ENCODE measurements around the gene FGFBP3. TPM values are rescaled to one million over a fixed set of nuclear protein-coding genes. Genes with fewer than 3 reads are reported as not detected.

FGFBP3 gene
- total and polyA plus RNA-seq, 10 donors: 0.59 to 2.0 (median 1.1) TPM

DNA sequence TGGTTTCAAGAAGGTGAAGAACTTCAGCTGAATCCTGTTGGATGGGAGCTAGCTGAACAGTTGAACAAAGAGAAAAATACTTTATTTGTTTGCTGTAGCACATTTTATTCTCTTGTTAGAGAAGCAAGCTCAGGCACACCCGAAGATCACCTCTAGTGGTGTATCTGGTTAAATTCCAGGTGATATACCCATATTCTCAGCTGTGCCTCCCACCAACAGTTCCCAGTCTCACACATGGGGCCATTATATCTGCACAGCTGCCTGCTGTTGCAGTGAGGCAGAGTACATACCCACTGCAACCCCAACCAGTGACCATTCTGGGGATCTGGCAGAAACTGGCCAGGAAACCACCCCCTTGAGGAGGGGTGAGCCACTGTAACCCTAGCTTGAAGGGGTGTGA is 23.5 kb upstream of the FGFBP3 start:
- no peak for DNase-seq
- Histone ChIP-seq H3K9me3 (no peaks in the 10 kb centered on the region), H3K4me3 (no peak overlapping the region), H3K27ac (no peak overlapping the region), H3K4me1 (peaks cover 15 to 73% (median 40%) of the 10 kb centered on the region in 6 donors), H3K27me3 (replicated peaks in 1 of 7) (no peaks in the 10 kb centered on the region), H3K36me3 (peaks cover 0 to 55% (median 19%) of the 10 kb centered on the region in 6 donors)
- WGBS, 5 donors: 97 to 100% (median 100%) methylated on average over 1 of the region's 1 CpG
- TF ChIP-seq, protein P1, sequence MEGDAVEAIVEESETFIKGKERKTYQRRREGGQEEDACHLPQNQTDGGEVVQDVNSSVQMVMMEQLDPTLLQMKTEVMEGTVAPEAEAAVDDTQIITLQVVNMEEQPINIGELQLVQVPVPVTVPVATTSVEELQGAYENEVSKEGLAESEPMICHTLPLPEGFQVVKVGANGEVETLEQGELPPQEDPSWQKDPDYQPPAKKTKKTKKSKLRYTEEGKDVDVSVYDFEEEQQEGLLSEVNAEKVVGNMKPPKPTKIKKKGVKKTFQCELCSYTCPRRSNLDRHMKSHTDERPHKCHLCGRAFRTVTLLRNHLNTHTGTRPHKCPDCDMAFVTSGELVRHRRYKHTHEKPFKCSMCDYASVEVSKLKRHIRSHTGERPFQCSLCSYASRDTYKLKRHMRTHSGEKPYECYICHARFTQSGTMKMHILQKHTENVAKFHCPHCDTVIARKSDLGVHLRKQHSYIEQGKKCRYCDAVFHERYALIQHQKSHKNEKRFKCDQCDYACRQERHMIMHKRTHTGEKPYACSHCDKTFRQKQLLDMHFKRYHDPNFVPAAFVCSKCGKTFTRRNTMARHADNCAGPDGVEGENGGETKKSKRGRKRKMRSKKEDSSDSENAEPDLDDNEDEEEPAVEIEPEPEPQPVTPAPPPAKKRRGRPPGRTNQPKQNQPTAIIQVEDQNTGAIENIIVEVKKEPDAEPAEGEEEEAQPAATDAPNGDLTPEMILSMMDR (IDR thresholded peaks at IDR 0.05 in 8 of 11, conservative IDR thresholded peaks at IDR 0.05 in 3 of 11): no peak
- no peak for TF ChIP-seq POLR2A (IDR thresholded peaks at IDR 0.05)
- no peak for TF ChIP-seq POLR2AphosphoS5 (IDR thresholded peaks at IDR 0.05)
- intact Hi-C loops (cut with DNase I; ENCODE audit: low total_unique reads): no loop called here

DNA sequence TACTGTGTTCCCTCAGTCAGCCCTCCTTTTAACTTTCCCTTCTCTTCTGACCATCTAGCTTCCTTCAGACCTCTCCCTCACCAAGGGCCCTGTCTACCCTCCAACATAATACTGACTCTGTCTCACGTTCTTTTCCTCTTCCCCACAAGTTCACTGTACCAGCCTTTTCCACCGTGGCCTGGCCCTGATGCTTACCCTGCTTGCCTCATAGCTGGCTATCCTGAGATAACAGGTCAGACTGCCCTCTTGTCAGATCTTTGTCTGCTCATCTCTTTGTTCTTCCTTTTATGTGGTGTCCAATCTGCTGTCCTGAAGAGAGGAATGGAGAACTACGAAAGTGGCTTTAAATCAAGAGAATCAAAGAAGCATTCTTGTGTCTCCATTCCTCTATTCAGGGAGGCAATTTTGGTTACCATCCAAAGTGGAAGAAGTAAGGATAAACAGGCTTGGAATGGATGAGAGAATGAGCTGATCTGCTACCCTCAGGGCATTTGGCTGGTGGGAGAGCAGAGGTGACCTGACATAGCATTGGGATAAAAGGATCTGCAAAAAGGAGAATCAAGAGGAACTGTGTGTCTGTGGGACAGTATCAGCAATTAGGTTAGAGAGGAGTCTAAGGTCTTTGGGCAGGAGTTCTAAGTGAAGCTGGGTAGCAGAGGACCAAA is 22.4 kb upstream of the FGFBP3 start:
- peaks cover 15 to 79% (median 47%) of the 10 kb centered on the region in 6 donors for H3K4me1 ChIP-seq
- H3K4me3 ChIP-seq: no peak overlapping the region
- H3K36me3 ChIP-seq: peaks cover 0 to 44% (median 13%) of the 10 kb centered on the region in 6 donors
- intact Hi-C loops (cut with DNase I; ENCODE audit: low total_unique reads): no loop called here
- 61 to 79% (median 68%) methylated on average over 3 of the region's 3 CpGs for WGBS, 5 donors
- H3K9me3 ChIP-seq: no peaks in the 10 kb centered on the region
- DNase-seq: no peak
- H3K27me3 ChIP-seq (replicated peaks in 1 of 7): no peaks in the 10 kb centered on the region
- no peak overlapping the region for H3K27ac ChIP-seq
- TF ChIP-seq POLR2AphosphoS5 (IDR thresholded peaks at IDR 0.05) (no peak), POLR2A (IDR thresholded peaks at IDR 0.05) (no peak)
- TF ChIP-seq, protein P1 (IDR thresholded peaks at IDR 0.05 in 8 of 11, conservative IDR thresholded peaks at IDR 0.05 in 3 of 11): no peak

DNA sequence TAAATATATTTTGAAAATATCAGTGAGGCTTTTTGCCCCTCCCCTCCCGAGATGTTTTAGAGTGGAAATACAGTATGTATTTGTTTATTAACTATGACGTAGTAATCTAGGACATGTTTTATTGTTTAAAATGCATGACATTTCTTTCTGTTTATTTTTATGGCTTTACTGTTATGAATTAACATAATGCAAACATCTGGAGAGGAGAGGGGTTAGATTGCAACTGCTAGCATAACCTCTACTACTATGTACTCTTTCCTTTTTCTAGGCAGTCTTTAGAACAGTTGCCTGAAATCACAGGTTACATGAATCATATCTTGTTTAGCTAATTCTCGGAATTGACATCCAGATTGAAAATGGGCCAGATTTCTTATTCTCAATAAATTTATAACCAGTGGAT is 21.7 kb upstream of the FGFBP3 start:
- Histone ChIP-seq H3K4me3 (no peak overlapping the region), H3K9me3 (no peaks in the 10 kb centered on the region), H3K4me1 (peaks cover 15 to 86% (median 54%) of the 10 kb centered on the region in 6 donors), H3K27ac (no peak overlapping the region), H3K36me3 (peaks cover 0 to 37% (median 7%) of the 10 kb centered on the region in 6 donors), H3K27me3 (replicated peaks in 1 of 7) (no peaks in the 10 kb centered on the region)
- intact Hi-C loops (cut with DNase I; ENCODE audit: low total_unique reads): no loop called here
- DNase-seq: no peak
- 81 to 91% (median 88%) methylated on average over 3 of the region's 3 CpGs for WGBS, 5 donors
- no peak for TF ChIP-seq POLR2AphosphoS5 (IDR thresholded peaks at IDR 0.05)
- no peak for TF ChIP-seq POLR2A (IDR thresholded peaks at IDR 0.05)
- TF ChIP-seq, protein P1 (IDR thresholded peaks at IDR 0.05 in 8 of 11, conservative IDR thresholded peaks at IDR 0.05 in 3 of 11): no peak

DNA sequence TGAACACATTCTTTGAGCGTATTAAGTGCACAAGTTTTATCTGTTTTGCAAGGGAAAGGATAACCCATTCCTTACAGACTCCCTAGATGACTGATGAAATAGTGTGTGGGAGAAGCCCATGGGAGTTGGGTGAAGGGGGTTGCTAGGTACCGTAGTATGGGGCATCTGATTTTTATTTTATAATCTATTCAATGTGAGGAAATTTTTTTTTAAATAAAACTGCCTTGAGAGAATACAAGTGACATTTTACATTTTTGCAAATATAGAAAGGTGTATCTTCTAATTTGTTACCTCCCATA is 15.7 kb upstream of the FGFBP3 start:
- no peaks in the 10 kb centered on the region for H3K27me3 ChIP-seq (replicated peaks in 1 of 7)
- no peak overlapping the region for H3K27ac ChIP-seq
- TF ChIP-seq POLR2AphosphoS5 (IDR thresholded peaks at IDR 0.05): no peak
- no peak for TF ChIP-seq POLR2A (IDR thresholded peaks at IDR 0.05)
- TF ChIP-seq, protein P1 (IDR thresholded peaks at IDR 0.05 in 8 of 11, conservative IDR thresholded peaks at IDR 0.05 in 3 of 11): no peak
- peaks cover 0 to 3% (median under 1%) of the 10 kb centered on the region in 8 donors for H3K9me3 ChIP-seq
- intact Hi-C loops (cut with DNase I; ENCODE audit: low total_unique reads): no loop called here
- H3K4me3 ChIP-seq: peak overlapping the region in 7 of 8 donors; percentile 62 to 91 (median 66)
- peaks cover 14 to 69% (median 46%) of the 10 kb centered on the region in 6 donors for H3K4me1 ChIP-seq
- 57 to 77% (median 71%) methylated on average over 2 of the region's 2 CpGs for WGBS, 5 donors
- DNase-seq: no peak
- peaks cover 0 to 10% (median 2%) of the 10 kb centered on the region in 6 donors for H3K36me3 ChIP-seq
